ENCODE results near the gene SLC25A6. TPM values are rescaled to one million over a fixed set of nuclear protein-coding genes. Genes with fewer than 3 reads are reported as not detected.

The SLC25A6 gene
- polyA plus RNA-seq, 1 of the 3 experiments (the other 2 are of a cell fraction): 981 TPM

DNA sequence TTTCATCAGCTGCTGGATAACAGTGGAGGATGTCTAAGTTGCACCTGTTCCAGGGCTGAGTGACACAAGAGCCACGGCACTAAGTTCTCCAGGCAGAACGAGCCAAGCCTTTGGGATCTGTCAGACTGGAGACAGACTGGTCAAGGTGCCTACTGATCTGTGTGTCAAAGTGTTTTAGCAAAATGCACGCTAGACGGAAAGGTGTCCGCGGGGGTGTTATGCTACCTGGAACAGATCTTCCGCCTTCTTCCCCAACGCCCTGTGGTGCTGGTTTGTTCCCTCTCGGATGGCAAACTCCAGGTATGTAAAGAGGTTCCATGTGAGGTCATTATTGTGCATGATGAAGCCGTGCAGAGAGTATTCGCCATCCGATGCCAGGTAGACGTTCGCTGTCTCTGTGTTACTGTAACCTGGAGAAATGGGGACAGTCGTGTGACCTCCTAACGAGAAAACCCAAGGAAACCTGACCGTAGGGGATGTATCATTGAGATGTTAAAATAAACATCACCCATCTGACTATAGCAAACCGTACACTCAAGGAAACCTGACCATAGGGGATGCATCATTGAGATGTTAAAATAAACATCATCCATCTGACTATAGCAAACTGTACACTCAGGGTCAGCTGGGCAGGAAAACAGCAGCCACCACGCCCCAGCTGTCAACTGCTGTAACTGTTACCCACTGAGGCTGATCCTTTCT is 29.7 kb upstream of the SLC25A6 start:
- Histone ChIP-seq H3K9me3 (no peaks in the 10 kb centered on the region), H3F3A (replicated peaks; ENCODE audit: insufficient read depth) (peaks cover 9% of the 10 kb centered on the region), H3K4me2 (no peak overlapping the region), H3K4me3 (ENCODE audit: low read depth in 2 of 2, low read length in 1 of 2) (no peak overlapping the region; a peak in 1 of 4 replicates), H2AFZ (ENCODE audit: low read depth) (no peak overlapping the region), H3K9me2 (no peaks in the 10 kb centered on the region), H4K20me1 (ENCODE audit: insufficient read depth) (no peaks in the 10 kb centered on the region), H3K27me3 (ENCODE audit: insufficient read depth) (no peaks in the 10 kb centered on the region), H3K4me1 (ENCODE audit: control insufficient read depth in 1 of 2, insufficient read depth in 2 of 2, low read depth in 1 of 2, low read length in 1 of 2) (no peaks in the 10 kb centered on the region), H3K79me2 (ENCODE audit: insufficient read depth) (no peaks in the 10 kb centered on the region), H3K36me3 (replicated peaks in 1 of 2; ENCODE audit: control insufficient read depth in 1 of 2, insufficient read depth in 2 of 2, low read length in 1 of 2) (peaks cover 0 to 29% of the 10 kb centered on the region in 2 experiments), H3K27ac (ENCODE audit: low read depth in 2 of 2, low read length in 1 of 2) (no peak overlapping the region), H3K9ac (no peak overlapping the region)
- ChIA-PET POLR2A (no interaction called here), CTCF (no interaction called here)
- TF ChIP-seq FOXM1 (IDR thresholded peaks at IDR 0.05; ENCODE audit: low read depth): no peak
- TF ChIP-seq, protein P1, sequence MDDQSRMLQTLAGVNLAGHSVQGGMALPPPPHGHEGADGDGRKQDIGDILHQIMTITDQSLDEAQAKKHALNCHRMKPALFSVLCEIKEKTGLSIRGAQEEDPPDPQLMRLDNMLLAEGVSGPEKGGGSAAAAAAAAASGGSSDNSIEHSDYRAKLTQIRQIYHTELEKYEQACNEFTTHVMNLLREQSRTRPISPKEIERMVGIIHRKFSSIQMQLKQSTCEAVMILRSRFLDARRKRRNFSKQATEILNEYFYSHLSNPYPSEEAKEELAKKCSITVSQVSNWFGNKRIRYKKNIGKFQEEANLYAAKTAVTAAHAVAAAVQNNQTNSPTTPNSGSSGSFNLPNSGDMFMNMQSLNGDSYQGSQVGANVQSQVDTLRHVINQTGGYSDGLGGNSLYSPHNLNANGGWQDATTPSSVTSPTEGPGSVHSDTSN (IDR thresholded peaks at IDR 0.05): 0 out of 2 replicates have a peak, but pooled peaks have one; percentile 3
- TF ChIP-seq, protein P2, sequence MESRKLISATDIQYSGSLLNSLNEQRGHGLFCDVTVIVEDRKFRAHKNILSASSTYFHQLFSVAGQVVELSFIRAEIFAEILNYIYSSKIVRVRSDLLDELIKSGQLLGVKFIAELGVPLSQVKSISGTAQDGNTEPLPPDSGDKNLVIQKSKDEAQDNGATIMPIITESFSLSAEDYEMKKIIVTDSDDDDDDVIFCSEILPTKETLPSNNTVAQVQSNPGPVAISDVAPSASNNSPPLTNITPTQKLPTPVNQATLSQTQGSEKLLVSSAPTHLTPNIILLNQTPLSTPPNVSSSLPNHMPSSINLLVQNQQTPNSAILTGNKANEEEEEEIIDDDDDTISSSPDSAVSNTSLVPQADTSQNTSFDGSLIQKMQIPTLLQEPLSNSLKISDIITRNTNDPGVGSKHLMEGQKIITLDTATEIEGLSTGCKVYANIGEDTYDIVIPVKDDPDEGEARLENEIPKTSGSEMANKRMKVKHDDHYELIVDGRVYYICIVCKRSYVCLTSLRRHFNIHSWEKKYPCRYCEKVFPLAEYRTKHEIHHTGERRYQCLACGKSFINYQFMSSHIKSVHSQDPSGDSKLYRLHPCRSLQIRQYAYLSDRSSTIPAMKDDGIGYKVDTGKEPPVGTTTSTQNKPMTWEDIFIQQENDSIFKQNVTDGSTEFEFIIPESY (IDR thresholded peaks at IDR 0.05; ENCODE audit: borderline replicate concordance, low read depth): no peak
- 93% methylated on average over 16 of the region's 19 CpGs for WGBS (ENCODE audit: low lambda C conversion rate)
- no peak for DNase-seq

DNA sequence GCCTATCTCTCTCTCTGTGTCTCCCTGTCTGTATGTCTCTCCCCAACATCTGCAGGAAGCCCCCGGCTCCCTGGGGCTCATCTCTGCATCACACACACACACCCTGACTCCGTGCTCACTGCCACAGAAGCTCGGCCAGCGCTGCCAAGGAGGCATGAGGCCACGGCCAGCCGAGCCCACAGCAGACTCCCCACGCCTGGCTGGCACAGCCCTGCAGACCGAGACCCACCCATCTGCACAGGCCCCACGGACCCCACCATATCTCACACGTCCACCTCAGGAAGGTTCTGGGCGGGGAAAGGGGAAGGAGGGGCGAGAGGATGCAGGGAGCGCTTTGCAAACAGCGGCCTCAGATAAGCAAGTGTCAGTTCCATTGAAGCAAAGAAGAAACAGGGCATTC is 28.5 kb upstream of the SLC25A6 start:
- 80% methylated on average over 14 of the region's 14 CpGs for WGBS (ENCODE audit: low lambda C conversion rate)
- H3F3A ChIP-seq (replicated peaks; ENCODE audit: insufficient read depth): peaks cover 9% of the 10 kb centered on the region
- no peak overlapping the region for H3K4me2 ChIP-seq
- ChIA-PET POLR2A (no interaction called here), CTCF (no interaction called here)
- no peak overlapping the region for H3K27ac ChIP-seq (ENCODE audit: low read depth in 2 of 2, low read length in 1 of 2)
- no peak overlapping the region for H3K9ac ChIP-seq
- H3K4me3 ChIP-seq (ENCODE audit: low read depth in 2 of 2, low read length in 1 of 2): no peak overlapping the region
- H3K9me2 ChIP-seq: no peaks in the 10 kb centered on the region
- H3K9me3 ChIP-seq: no peaks in the 10 kb centered on the region
- DNase-seq: no peak
- H2AFZ ChIP-seq (ENCODE audit: low read depth): no peak overlapping the region
- no peak for TF ChIP-seq RCOR1 (IDR thresholded peaks at IDR 0.05; ENCODE audit: low read length)
- TF ChIP-seq MXI1 (IDR thresholded peaks at IDR 0.05; ENCODE audit: low read depth, low read length): no peak
- no peak for TF ChIP-seq YY1 (IDR thresholded peaks at IDR 0.05; ENCODE audit: low read depth)
- TF ChIP-seq FOXM1 (IDR thresholded peaks at IDR 0.05; ENCODE audit: low read depth): no peak
- TF ChIP-seq, protein P2 (IDR thresholded peaks at IDR 0.05; ENCODE audit: borderline replicate concordance, low read depth): no peak; the same call in 1 of the 2 replicates
- TF ChIP-seq TEAD4 (IDR thresholded peaks at IDR 0.05; ENCODE audit: borderline replicate concordance, insufficient read depth): no peak
- no peaks in the 10 kb centered on the region for H4K20me1 ChIP-seq (ENCODE audit: insufficient read depth)
- no peaks in the 10 kb centered on the region for H3K27me3 ChIP-seq (ENCODE audit: insufficient read depth)
- no peaks in the 10 kb centered on the region for H3K79me2 ChIP-seq (ENCODE audit: insufficient read depth)
- H3K4me1 ChIP-seq (ENCODE audit: control insufficient read depth in 1 of 2, insufficient read depth in 2 of 2, low read depth in 1 of 2, low read length in 1 of 2): no peaks in the 10 kb centered on the region
- peaks cover 0 to 20% of the 10 kb centered on the region in 2 experiments for H3K36me3 ChIP-seq (replicated peaks in 1 of 2; ENCODE audit: control insufficient read depth in 1 of 2, insufficient read depth in 2 of 2, low read length in 1 of 2)

Measured in SK-N-SH (cell line).